Urinary bladder (tissue), 4 donors: Measurements from ENCODE around the gene CARMIL1. TPM values are rescaled to one million over a fixed set of nuclear protein-coding genes. Genes with fewer than 3 reads are reported as not detected.

Experiments used
- DNase-seq: peaks from one replicate; pipeline ENCODE4 v3.0.0-alpha.2; 2015; ENCODE audit errors: extremely low spot score
- H3K27ac ChIP-seq: one replicate; pipeline ENCODE4 v1.5.1; 2013; ENCODE audit warnings: low read depth, mild to moderate bottlenecking, moderate library complexity
- H3K36me3 ChIP-seq: one replicate; pipeline ENCODE4 v1.6.1; 2013; ENCODE audit warnings: mild to moderate bottlenecking, moderate library complexity; ENCODE audit not compliant: insufficient read depth
- H3K4me1 ChIP-seq: one replicate; pipeline ENCODE4 v1.6.1; 2013; ENCODE audit warnings: mild to moderate bottlenecking, moderate library complexity; ENCODE audit not compliant: insufficient read depth
- H3K4me3 ChIP-seq: one replicate; pipeline ENCODE4 v1.5.1; 2013; ENCODE audit warnings: low read depth, low read length
- WGBS: extraction: QIAGEN DNeasy Blood & Tissue Kit; methylation state at CpG from one replicate; pipeline ENCODE4 v1.1.7; 2013; 5-methylcytosine and 5-hydroxymethylcytosine counted together
- polyA plus RNA-seq: library from polyadenylated mRNA; stranded (reverse); fragments of 200-250 nt; gene quantifications from one replicate; pipeline ENCODE4 v1.2.3, GENCODE V29; 2013
- total RNA-seq: library from RNA; depleted of rRNA; stranded (reverse); fragments of >200 nt; gene quantifications from one replicate; pipeline ENCODE4 v1.2.3, GENCODE V29; 2014
- donor health status: healthy with polysubstance abuse.
- donor health status: healthy.

The CARMIL1 gene
- total and polyA plus RNA-seq, 2 donors, result 11.1 to 26.5 TPM

DNA sequence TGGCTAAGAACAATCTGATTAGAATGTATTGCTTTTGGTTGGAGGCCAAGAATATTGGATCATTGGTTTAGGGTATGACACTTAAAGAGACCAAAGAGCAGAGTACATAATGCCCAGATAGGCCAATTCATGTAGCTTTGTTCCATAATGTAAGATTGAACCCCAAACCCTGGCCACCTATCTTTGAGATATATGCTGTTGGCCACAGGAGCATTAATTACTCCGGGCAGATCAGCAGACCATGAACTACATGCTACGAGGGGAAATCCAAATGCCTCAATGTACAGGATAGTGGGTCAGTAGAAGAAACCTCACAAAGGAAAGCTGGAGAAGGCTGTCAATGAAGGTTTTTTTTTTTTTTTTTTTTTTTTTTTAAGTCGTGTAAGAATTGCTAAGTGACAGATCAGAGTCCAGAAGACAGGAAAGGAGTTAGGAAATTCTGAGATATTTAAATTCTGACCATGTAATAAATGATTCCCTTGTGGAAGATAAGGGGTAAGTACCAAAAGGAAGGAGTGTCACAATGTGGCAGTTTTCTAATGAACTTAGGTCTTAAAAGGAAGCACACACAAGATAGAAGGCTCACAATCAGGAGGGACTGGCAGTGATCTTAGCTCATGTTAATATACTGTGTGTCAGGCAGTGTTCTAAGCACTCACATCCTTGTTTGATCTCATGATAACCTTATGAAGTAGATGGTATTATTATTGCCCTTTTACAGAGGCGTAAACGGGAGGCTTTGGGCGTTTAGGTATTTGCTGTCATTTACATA, 61.4 kb downstream of the CARMIL1 start:
- WGBS, result 70% methylated on average over 6 of the region's 6 CpGs
- Histone ChIP-seq H3K4me3 (no peak overlapping the region), H3K27ac (no peak overlapping the region), H3K36me3 (no peaks in the 10 kb centered on the region), H3K4me1 (no peaks in the 10 kb centered on the region)
- DNase-seq, result no peak

DNA sequence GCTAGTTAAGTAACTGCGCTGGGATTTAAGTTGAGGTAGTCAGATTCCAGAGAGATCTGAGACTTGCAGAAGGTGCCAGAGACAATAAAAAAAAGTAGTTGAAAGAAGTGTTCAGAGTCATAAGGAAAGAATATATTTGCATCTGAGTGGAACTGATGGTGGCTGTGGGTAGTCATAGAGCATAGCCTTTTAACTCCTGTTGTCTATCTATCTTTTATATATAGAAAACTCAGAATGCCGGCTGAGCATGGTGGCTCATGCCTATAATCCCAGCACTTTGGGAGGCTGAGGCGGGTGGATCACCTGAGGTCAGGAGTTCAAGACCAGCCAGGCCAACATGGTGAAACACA, 62.0 kb downstream of the CARMIL1 start:
- no peak overlapping the region for H3K4me3 ChIP-seq
- H3K4me1 ChIP-seq, result no peaks in the 10 kb centered on the region
- no peak overlapping the region for H3K27ac ChIP-seq
- 89% methylated on average over 3 of the region's 3 CpGs for WGBS
- H3K36me3 ChIP-seq, result no peaks in the 10 kb centered on the region
- no peak for DNase-seq

DNA sequence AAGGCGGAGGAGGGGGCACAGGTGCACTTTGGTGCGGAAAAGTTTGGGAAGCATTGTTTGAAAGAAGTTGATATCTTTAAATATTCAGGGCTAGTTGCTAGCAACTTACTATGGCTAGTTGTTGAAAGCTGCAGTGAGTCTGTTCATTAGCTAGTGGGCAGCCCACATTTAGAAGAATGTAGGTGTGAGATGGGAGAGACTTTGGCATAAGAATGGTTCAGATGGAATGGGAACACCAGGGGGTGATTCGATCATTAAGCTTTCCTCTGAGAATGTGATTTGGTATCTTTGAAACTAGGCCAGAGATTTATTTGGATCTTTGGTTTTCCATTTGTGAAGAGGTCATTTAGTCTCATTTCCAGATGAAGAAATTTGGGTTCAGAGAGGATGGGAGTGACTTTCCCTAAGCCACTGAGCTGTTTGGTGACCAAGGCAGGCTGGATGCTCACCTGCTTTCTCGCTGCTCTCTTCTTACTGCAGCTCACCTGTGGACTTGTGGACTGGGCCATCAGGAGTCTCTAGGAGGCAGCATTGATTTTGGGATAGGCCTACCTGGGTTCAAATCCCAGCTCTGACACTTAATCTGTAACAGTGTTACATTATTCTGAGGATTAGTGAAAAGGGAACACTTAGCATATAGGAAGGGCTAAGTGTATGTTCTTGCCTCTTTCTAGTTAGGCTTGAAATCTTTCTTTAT, 62.9 kb downstream of the CARMIL1 start:
- no peaks in the 10 kb centered on the region for H3K4me1 ChIP-seq
- no peaks in the 10 kb centered on the region for H3K36me3 ChIP-seq
- no peak for DNase-seq
- H3K27ac ChIP-seq, result no peak overlapping the region
- WGBS, result 84% methylated on average over 4 of the region's 4 CpGs
- H3K4me3 ChIP-seq, result no peak overlapping the region

DNA sequence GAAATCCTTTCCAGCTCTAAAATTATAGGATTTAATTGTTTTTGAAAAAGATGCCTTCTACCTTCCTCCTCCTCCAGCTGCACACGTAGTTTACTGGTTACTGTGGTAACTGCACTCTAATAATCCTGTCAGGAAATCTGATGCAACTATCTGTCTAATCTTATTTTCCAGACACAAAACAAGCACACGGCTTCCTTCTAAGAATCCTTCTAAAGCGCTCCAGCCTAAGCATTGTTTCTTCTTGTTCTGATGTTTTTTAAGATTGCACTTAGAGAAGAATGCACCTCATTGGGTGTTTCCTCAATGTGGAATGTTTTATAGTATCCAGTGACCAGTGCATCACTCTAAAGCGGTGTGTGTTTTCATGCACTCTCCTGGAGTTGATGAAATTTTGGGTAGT, 63.6 kb downstream of the CARMIL1 start:
- Histone ChIP-seq H3K4me3 (no peak overlapping the region), H3K27ac (no peak overlapping the region), H3K4me1 (no peaks in the 10 kb centered on the region), H3K36me3 (no peaks in the 10 kb centered on the region)
- 27% methylated on average over 4 of the region's 4 CpGs for WGBS
- peak; percentile 25 for DNase-seq

DNA sequence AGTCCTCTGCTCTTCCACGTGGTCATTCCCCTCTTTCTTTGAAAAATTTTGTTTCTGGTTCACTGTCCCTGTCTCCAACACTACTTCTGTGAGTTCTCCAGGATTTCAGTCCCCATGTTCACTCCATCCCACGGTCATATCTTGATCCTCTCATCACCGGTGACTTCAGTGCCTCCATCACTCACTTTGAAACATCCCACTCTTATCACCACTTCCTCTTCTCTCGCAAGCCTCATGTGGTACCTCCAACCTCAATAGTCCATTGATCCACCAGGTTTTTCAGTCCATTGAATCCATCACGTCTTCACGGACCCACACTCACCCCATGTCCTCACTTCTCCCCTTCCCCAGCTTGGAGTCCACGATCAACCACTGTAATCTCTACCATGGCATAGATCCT, 64.8 kb downstream of the CARMIL1 start:
- 91% methylated on average over 7 of the region's 7 CpGs for WGBS
- DNase-seq, result no peak
- H3K4me1 ChIP-seq, result no peaks in the 10 kb centered on the region
- H3K4me3 ChIP-seq, result no peak overlapping the region
- H3K36me3 ChIP-seq, result no peaks in the 10 kb centered on the region
- H3K27ac ChIP-seq, result no peak overlapping the region

DNA sequence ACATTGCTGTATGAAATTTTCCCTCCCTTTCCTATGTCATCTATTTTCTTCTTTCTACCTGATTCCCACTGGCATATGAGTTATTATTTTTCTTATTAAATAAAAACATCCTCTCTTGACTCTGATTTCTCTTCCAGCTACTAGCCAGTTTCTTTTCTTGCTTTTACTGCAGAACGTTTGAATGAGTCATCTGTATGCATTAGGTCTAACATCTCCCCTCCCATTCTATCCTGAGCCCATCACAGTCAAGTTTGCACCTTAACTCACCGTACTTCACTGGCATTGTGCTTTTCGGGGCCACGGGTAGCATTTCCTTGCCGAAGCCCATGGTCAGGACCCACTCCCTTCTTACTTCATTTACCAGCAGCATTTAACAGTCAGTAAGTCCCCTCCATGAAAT, 65.7 kb downstream of the CARMIL1 start:
- Histone ChIP-seq H3K36me3 (no peaks in the 10 kb centered on the region), H3K27ac (no peak overlapping the region), H3K4me3 (no peak overlapping the region), H3K4me1 (no peaks in the 10 kb centered on the region)
- DNase-seq, result no peak
- WGBS, result 82% methylated on average over 5 of the region's 5 CpGs

DNA sequence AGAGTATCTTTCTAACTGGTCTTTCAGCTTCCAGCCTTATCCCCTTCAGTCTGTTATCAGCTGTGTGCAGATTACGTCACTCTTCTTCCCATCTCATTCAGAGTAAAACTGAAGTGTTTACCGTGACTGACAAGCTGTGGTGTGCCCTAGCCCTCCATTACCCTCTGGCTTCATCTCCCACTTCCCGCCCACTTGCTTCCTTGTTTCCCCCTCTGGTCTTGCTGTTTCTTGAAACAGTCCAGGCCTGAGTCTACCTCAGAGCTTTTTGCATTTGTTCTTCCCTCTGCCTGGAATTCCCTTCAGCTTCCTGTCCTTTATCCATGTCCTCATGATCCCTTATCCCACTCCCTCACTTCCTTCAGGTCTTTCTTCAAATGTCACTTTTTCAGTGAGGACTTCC, 66.9 kb downstream of the CARMIL1 start:
- 70% methylated on average over 3 of the region's 3 CpGs for WGBS
- DNase-seq, result no peak

DNA sequence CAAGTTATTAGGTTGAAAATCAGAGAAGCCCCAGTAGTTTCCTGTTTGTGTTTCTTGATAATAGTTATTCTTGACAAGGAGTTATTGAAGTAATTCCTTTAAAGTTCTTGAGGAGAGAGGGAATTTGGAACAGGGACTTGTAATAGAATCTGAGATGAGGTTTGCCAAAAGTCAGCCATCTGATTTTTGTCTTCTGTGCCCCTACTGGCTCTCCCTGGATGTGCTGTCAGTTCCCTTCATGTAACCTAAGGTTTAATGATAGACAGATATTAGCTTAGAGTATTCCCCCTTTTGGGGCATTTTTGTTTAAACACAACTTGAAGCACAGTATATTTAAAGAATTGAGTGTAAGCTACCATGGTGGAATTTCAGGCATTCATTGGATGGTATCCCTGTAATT, 71.4 kb downstream of the CARMIL1 start:
- Histone ChIP-seq H3K4me3 (no peak overlapping the region), H3K36me3 (no peaks in the 10 kb centered on the region), H3K4me1 (no peaks in the 10 kb centered on the region), H3K27ac (no peak overlapping the region)
- DNase-seq, result no peak

More for the DNA sequence above, 66.9 kb downstream of the CARMIL1 start:
- Histone ChIP-seq H3K36me3 (no peaks in the 10 kb centered on the region), H3K4me1 (no peaks in the 10 kb centered on the region), H3K27ac (no peak overlapping the region), H3K4me3 (no peak overlapping the region)

DNA sequence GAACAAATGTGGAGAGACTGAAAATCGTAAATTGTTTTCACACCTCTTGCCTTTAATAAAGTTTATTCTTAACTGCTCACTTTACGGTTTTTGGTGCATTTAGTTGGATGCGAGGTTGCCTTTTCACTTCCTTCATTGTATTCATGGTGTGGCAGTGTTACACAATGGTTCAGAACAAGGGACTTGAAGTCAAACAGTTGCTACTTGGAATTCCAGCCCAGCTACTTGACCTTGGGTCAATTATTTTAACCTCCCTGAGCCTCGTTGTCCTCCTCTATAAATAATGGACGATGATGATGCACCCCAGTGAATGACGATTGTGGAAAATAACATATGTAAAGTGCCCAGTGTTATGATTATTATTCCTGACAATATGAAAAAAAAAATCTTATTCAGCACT, 72.3 kb downstream of the CARMIL1 start:
- 84% methylated on average over 6 of the region's 6 CpGs for WGBS
- H3K4me1 ChIP-seq, result no peaks in the 10 kb centered on the region
- no peak for DNase-seq
- H3K4me3 ChIP-seq, result no peak overlapping the region
- no peaks in the 10 kb centered on the region for H3K36me3 ChIP-seq
- H3K27ac ChIP-seq, result no peak overlapping the region

DNA sequence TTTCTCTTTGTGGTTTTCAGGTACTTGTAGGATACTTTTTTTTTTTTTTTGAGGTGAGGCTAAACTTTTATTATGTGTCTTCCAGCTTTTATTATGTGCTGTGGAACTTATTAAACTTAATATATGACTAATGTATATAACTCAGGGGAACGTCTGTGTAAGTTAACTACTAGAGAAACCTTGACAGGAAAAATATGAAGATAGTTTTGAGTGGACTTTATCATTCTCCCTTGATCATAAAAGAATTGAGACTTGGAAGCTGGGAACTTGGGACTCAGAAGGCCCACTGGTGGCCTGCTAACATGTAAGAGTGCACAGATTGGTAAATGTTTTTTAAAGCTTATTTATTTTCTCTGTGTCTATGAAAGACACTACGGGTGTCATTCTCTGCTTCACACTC, 73.1 kb downstream of the CARMIL1 start:
- H3K4me3 ChIP-seq, result no peak overlapping the region
- no peak for DNase-seq
- H3K27ac ChIP-seq, result no peak overlapping the region
- peaks cover 1% of the 10 kb centered on the region for H3K36me3 ChIP-seq
- no peaks in the 10 kb centered on the region for H3K4me1 ChIP-seq
- WGBS, result 82% methylated on average over 2 of the region's 2 CpGs

DNA sequence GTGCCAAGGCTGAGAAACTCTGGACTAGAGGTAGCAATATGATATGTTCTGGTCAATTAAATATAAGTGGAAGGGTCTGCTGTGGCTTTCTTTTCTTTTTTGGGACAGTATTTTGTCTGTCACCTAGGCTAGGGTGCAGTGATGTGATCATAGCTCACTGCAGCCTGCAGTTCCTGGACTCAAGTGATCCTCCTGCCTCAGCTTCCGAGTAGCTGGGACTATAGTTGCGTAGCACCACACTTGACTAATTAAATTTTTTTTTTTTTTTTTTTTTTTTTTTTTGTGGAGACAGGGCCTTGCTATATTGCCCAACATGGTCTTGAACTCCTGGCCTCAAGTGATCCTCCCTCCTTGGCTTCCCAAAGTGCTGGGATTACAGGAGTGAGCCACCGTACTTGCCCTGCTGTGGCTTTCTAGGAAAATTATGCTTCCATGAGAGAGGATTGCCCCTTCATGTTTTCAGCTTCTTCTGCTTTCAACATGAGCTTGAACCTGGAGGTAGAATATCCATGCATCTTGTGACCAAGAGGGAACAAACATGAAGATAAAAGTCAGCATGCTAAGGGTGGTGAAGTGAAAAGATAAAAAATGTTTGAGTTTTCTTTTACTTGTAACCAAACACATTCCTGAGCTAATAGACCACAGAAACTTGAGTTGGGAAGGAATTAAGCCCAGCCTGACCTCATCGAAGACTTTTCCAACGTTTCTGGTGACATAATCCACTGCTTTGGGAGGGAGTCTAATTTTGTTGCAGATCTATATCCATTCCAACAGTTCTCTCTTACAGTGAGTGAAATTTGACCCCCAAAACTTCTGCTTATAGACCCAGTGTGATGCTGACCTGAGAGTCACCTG, 75.1 kb downstream of the CARMIL1 start:
- WGBS, result 61% methylated on average over 5 of the region's 5 CpGs
- no peak overlapping the region for H3K27ac ChIP-seq

DNA sequence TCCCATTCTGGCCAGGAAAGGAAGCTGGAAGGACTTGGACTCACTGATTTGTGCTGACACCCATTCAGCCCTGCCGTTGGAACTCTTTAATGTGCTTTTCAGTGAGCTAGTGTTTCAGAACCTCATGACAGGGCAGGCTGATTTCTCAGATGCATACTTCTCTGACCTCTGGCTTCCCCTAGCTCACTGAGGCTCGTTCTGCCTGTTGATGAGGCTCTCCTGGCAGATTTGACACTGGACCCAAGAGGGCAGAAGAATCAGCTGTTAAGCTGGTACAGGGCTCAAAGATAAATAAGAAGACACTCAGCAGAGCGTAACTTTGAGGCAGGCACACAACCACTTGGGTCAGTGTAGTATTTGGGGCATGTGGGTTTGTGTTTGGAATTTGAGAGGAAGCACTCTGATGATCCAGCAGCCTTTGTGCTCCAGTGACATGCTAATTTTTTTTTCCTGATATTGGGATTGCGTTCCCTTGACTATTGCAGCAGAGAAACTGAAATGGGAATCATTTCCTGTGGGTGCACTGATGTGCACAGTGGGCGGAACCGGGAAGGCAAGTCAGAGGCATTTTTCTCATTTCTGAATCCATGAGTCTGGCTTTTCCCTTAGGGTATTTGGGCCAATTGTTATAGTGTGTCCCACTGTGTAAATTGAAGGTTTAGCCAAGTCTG, 80.2 kb downstream of the CARMIL1 start:
- Histone ChIP-seq H3K4me3 (no peak overlapping the region), H3K4me1 (no peaks in the 10 kb centered on the region), H3K36me3 (peaks cover 1% of the 10 kb centered on the region), H3K27ac (no peak overlapping the region)
- WGBS, result 51% methylated on average over 6 of the region's 6 CpGs
- no peak for DNase-seq

More for the DNA sequence above, 75.1 kb downstream of the CARMIL1 start:
- H3K4me1 ChIP-seq, result no peaks in the 10 kb centered on the region
- DNase-seq, result no peak
- no peak overlapping the region for H3K4me3 ChIP-seq
- H3K36me3 ChIP-seq, result peaks cover 1% of the 10 kb centered on the region

DNA sequence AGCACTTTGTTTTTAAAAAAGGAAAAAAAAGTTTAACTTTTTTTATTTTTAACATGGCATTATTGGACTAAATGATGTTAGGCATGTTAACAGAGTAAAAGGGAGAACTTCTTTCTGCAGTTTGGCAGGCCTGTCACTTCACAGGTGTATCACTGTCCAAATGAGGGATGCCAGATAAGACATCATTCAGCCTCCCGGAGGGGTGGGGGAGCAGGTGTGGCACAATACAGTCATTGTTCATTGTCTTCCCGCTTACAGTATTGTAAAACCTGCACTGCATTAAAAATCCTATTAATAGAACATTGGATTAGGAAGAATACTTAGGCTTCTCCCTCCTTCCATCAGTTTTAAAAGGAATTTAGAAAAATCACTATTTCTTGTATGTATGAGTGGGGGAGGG, 80.7 kb downstream of the CARMIL1 start:
- no peaks in the 10 kb centered on the region for H3K4me1 ChIP-seq
- no peak for DNase-seq
- H3K27ac ChIP-seq, result no peak overlapping the region
- WGBS, result 71% methylated on average over 2 of the region's 2 CpGs
- H3K36me3 ChIP-seq, result peaks cover 1% of the 10 kb centered on the region
- H3K4me3 ChIP-seq, result no peak overlapping the region
